GM12878 (cell line): ENCODE results near the gene BICD1.

Experiments
- CTCF ChIP-seq, 3 experiments: IDR thresholded peaks in 2 of 3; conservative IDR thresholded peaks in 1 of 3; 2 replicates each; pipeline ENCODE4 v1.5.1; 2011; ENCODE audit warnings: low read depth in 3 of 3, low read length in 3 of 3, mild to moderate bottlenecking in 3 of 3, control low read depth in 2 of 3, moderate library complexity in 2 of 3, inconsistent platforms in 1 of 3, mixed read lengths in 1 of 3; ENCODE audit not compliant: control insufficient read depth in 2 of 3, insufficient read depth in 1 of 3; ENCODE audit errors: extremely low read depth in 1 of 3
- NR2C2 ChIP-seq: IDR thresholded peaks from 2 replicates; pipeline ENCODE4 v1.6.1; 2011; ENCODE audit warnings: borderline replicate concordance, low read depth; ENCODE audit not compliant: control insufficient read depth, insufficient read length
- POLR2A ChIP-seq: IDR thresholded peaks from 2 replicates; pipeline ENCODE4 v1.6.1; 2011; ENCODE audit warnings: low read depth, mild to moderate bottlenecking, low read length
- RBBP5 ChIP-seq: fragments of 200-600 bp; sonication (generic); conservative IDR thresholded peaks from 2 replicates; pipeline ENCODE4 v1.6.1; 2016
- SMAD1 ChIP-seq: fragments of 450-650 bp; IDR thresholded peaks from 2 replicates; pipeline ENCODE4 v1.6.1; 2018; ENCODE audit warnings: mild to moderate bottlenecking, low read depth; ENCODE audit not compliant: partially characterized antibody
- TAF1 ChIP-seq: IDR thresholded peaks from 2 replicates; pipeline ENCODE4 v1.6.1; 2011; ENCODE audit warnings: mild to moderate bottlenecking, low read depth, low read length, borderline replicate concordance
- USF1 ChIP-seq: IDR thresholded peaks from 2 replicates; pipeline ENCODE4 v1.6.1; 2011; ENCODE audit warnings: borderline replicate concordance, low read depth, mild to moderate bottlenecking, moderate library complexity, mixed read lengths, low read length; ENCODE audit not compliant: insufficient read depth; ENCODE audit errors: extremely low read length
- ZBTB40 ChIP-seq: fragments of 450-650 bp; IDR thresholded peaks from 2 replicates; pipeline ENCODE4 v1.6.1; 2016; ENCODE audit warnings: mild to moderate bottlenecking, moderate library complexity, borderline replicate concordance
- ZNF592 ChIP-seq: fragments of 450-650 bp; IDR thresholded peaks from 2 replicates; pipeline ENCODE4 v1.6.1; 2017; ENCODE audit warnings: mild to moderate bottlenecking, moderate library complexity

GRCh38 chr12:32240831-32241230, 134.2 kb downstream of the BICD1 start:
- TF ChIP-seq CTCF (IDR thresholded peaks at IDR 0.05 in 2 of 3, conservative IDR thresholded peaks at IDR 0.05 in 1 of 3; ENCODE audit: control insufficient read depth in 2 of 3, extremely low read depth in 1 of 3, insufficient read depth in 1 of 3, low read depth in 3 of 3, low read length in 3 of 3) (no peak), POLR2A (no peak), USF1 (no peak), TAF1 (no peak), NR2C2 (no peak), RBBP5 (no peak), ZBTB40 (no peak), ZNF592 (no peak), SMAD1 (no peak)
